ENCODE data around the gene HSPG2. TPM values are rescaled to one million over a fixed set of nuclear protein-coding genes. Genes with fewer than 3 reads are reported as not detected.
"Not testable (repeated sequence)": the region's sequence is repeated elsewhere in the genome, so short reads cannot be mapped to it uniquely, and the experiment has no call there.

The HSPG2 gene
- polyA plus RNA-seq, 2 donors = 37.6 to 55.0 TPM

DNA sequence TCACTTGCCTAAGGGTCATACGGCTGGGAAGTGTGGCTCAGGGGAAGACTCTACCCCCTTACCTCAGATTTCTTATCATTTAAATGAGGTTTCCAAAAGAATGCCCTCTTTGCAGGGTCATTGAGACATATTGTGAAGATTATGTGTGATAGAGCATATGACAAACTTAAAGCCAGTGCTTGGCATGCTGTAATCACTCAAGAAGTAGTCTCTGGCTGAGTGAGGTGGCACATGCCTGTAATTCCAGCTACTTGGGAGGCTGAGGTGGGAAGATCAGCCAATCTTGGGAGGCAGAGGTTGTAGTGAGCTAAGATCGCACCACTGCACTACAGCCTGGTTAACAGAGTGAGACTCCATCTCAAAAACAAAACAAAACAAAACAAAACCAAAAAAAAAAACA is 132.6 kb downstream of the HSPG2 start:
- Histone ChIP-seq H3K36me3 (ENCODE audit: control insufficient read depth in 2 of 2, insufficient read depth in 2 of 2, low read length in 1 of 2) (no peaks in the 10 kb centered on the region), H3K9me3 (ENCODE audit: control insufficient read depth in 2 of 2, insufficient read depth in 1 of 2, low read depth in 1 of 2, low read length in 1 of 2) (no peaks in the 10 kb centered on the region), H3K27me3 (ENCODE audit: control insufficient read depth in 1 of 2, insufficient read depth in 2 of 2, low read length in 2 of 2) (no peaks in the 10 kb centered on the region), H3K4me1 (ENCODE audit: control insufficient read depth in 2 of 2, insufficient read depth in 2 of 2, low read length in 1 of 2) (no peaks in the 10 kb centered on the region), H3K27ac (ENCODE audit: low read depth in 2 of 2, low read length in 1 of 2) (no peak overlapping the region), H3K4me3 (ENCODE audit: low read depth in 1 of 2, low read length in 2 of 2) (no peak overlapping the region)
- 87 to 88% methylated on average over 2 of the region's 2 CpGs for WGBS, 2 donors

DNA sequence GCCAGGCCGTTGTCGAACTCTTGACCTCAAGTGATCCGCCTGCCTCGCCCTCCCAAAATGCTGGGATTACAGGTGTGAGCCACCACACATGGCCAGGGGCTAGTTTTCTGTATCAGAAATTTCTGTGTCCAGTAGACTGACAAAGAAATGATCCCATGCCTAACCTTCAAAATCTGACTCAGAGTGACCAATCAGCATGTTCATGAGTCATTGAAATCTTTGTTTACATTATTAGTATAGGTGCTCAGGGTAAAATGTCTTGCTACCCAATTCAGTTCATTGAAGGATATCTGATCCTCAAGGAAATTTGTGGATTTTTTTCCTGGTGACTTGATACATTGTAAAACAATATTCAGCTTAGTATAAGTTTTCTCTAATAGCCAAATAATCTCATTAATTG is 136.0 kb downstream of the HSPG2 start:
- 90 to 92% methylated on average over 4 of the region's 4 CpGs for WGBS, 2 donors
- Histone ChIP-seq H3K36me3 (ENCODE audit: control insufficient read depth in 2 of 2, insufficient read depth in 2 of 2, low read length in 1 of 2) (no peaks in the 10 kb centered on the region), H3K9me3 (ENCODE audit: control insufficient read depth in 2 of 2, insufficient read depth in 1 of 2, low read depth in 1 of 2, low read length in 1 of 2) (no peaks in the 10 kb centered on the region), H3K27ac (ENCODE audit: low read depth in 2 of 2, low read length in 1 of 2) (no peak overlapping the region), H3K27me3 (ENCODE audit: control insufficient read depth in 1 of 2, insufficient read depth in 2 of 2, low read length in 2 of 2) (no peaks in the 10 kb centered on the region), H3K4me3 (ENCODE audit: low read depth in 1 of 2, low read length in 2 of 2) (no peak overlapping the region), H3K4me1 (ENCODE audit: control insufficient read depth in 2 of 2, insufficient read depth in 2 of 2, low read length in 1 of 2) (no peaks in the 10 kb centered on the region)

DNA sequence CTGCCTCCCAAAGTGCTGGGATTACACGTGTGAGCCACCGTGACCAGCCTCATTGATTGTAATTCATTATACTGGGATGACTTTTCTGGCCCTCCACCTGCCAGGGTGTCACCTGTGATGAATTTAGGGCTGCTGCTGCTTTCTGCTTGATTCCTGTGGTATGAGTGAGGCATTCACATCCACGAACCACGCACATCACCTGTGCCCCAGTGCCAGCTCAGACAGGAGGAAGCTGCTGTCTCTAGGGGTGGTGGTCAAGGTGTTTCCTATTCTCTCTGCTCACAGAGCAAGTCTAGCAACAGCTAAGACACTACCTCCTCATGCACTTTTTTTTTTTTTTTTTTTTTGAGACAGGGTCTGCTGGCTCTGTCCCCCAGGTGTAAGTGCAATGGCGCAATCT is 137.4 kb downstream of the HSPG2 start:
- WGBS, 2 donors = 69 to 72% methylated on average over 5 of the region's 5 CpGs
- Histone ChIP-seq H3K4me1 (ENCODE audit: control insufficient read depth in 2 of 2, insufficient read depth in 2 of 2, low read length in 1 of 2) (no peaks in the 10 kb centered on the region), H3K27me3 (ENCODE audit: control insufficient read depth in 1 of 2, insufficient read depth in 2 of 2, low read length in 2 of 2) (no peaks in the 10 kb centered on the region), H3K4me3 (ENCODE audit: low read depth in 1 of 2, low read length in 2 of 2) (no peak overlapping the region), H3K27ac (ENCODE audit: low read depth in 2 of 2, low read length in 1 of 2) (no peak overlapping the region), H3K36me3 (ENCODE audit: control insufficient read depth in 2 of 2, insufficient read depth in 2 of 2, low read length in 1 of 2) (no peaks in the 10 kb centered on the region), H3K9me3 (ENCODE audit: control insufficient read depth in 2 of 2, insufficient read depth in 1 of 2, low read depth in 1 of 2, low read length in 1 of 2) (peaks cover 0 to 2% of the 10 kb centered on the region in 2 donors)

DNA sequence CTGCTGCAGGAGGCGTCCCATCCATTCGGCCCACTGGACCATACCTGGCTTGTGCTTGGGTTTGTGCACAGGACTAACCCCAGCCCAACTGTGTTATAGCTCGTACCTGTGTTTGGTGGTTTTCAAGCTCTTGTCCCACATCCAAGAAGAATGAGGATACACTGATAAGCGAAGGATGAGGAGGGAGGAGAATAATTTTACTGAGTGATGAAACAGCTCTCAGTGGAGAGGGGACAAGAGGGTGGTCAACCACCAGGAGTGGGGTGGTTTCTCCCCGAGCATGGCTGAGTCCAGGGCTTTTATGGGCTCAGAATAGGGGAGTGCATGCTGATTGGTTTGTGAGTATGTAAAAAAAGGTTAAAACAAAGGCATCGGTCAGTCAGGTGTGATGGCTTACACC is 142.0 kb downstream of the HSPG2 start:
- H3K9me3 ChIP-seq (ENCODE audit: control insufficient read depth in 2 of 2, insufficient read depth in 1 of 2, low read depth in 1 of 2, low read length in 1 of 2) = peaks cover 0 to 4% of the 10 kb centered on the region in 2 donors
- H3K36me3 ChIP-seq (ENCODE audit: control insufficient read depth in 2 of 2, insufficient read depth in 2 of 2, low read length in 1 of 2) = no peaks in the 10 kb centered on the region
- 95 to 96% methylated on average over 6 of the region's 6 CpGs for WGBS, 2 donors
- no peak overlapping the region for H3K4me3 ChIP-seq (ENCODE audit: low read depth in 1 of 2, low read length in 2 of 2)
- no peaks in the 10 kb centered on the region for H3K27me3 ChIP-seq (ENCODE audit: control insufficient read depth in 1 of 2, insufficient read depth in 2 of 2, low read length in 2 of 2)
- no peaks in the 10 kb centered on the region for H3K4me1 ChIP-seq (ENCODE audit: control insufficient read depth in 2 of 2, insufficient read depth in 2 of 2, low read length in 1 of 2)
- H3K27ac ChIP-seq (ENCODE audit: low read depth in 2 of 2, low read length in 1 of 2) = no peak overlapping the region

DNA sequence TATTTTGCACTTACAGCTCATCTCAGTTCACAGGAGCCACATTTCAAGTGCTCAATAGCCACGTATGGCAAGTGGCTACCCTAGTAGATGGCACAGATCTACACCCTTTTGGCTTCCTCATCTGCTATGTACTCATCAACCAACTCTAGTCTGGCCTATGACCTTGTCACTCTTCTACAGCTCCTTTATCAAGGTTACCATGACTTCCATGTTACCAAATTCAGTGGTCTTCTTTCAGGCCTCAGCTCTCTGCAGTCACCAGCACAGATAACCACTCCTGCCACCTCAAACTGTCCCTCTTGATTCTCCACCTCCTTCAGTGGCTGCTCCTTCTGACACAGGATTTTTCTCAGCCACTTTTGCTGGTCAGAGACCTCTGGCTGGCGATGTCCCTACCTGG is 142.5 kb downstream of the HSPG2 start:
- Histone ChIP-seq H3K4me3 (ENCODE audit: low read depth in 1 of 2, low read length in 2 of 2) (no peak overlapping the region), H3K27ac (ENCODE audit: low read depth in 2 of 2, low read length in 1 of 2) (no peak overlapping the region), H3K9me3 (ENCODE audit: control insufficient read depth in 2 of 2, insufficient read depth in 1 of 2, low read depth in 1 of 2, low read length in 1 of 2) (peaks cover 0 to 4% of the 10 kb centered on the region in 2 donors), H3K4me1 (ENCODE audit: control insufficient read depth in 2 of 2, insufficient read depth in 2 of 2, low read length in 1 of 2) (no peaks in the 10 kb centered on the region), H3K27me3 (ENCODE audit: control insufficient read depth in 1 of 2, insufficient read depth in 2 of 2, low read length in 2 of 2) (no peaks in the 10 kb centered on the region), H3K36me3 (ENCODE audit: control insufficient read depth in 2 of 2, insufficient read depth in 2 of 2, low read length in 1 of 2) (no peaks in the 10 kb centered on the region)
- 93 to 97% methylated on average over 2 of the region's 2 CpGs for WGBS, 2 donors

DNA sequence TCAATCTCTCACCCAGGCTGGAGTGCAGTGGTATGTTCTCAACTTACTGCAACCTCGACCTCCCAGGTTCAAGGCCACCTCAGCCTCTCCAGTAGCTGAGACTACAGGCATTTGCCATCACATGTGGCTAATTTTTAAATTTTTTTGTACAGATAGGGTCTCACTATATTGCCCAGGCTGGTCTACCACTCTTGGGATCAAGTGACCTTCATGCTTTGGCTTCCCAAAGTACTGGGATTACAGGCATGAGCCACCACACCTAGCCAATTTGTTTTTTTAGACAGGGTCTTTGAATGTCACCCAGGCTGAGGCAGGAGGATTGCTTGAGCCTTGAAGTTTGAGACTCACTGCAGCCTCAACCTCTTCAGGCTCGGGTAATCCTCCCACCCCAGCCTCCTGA is 144.0 kb downstream of the HSPG2 start:
- Histone ChIP-seq H3K27ac (ENCODE audit: low read depth in 2 of 2, low read length in 1 of 2) (no peak overlapping the region), H3K36me3 (ENCODE audit: control insufficient read depth in 2 of 2, insufficient read depth in 2 of 2, low read length in 1 of 2) (no peaks in the 10 kb centered on the region), H3K4me1 (ENCODE audit: control insufficient read depth in 2 of 2, insufficient read depth in 2 of 2, low read length in 1 of 2) (no peaks in the 10 kb centered on the region), H3K9me3 (ENCODE audit: control insufficient read depth in 2 of 2, insufficient read depth in 1 of 2, low read depth in 1 of 2, low read length in 1 of 2) (peaks cover 0 to 4% of the 10 kb centered on the region in 2 donors), H3K4me3 (ENCODE audit: low read depth in 1 of 2, low read length in 2 of 2) (no peak overlapping the region), H3K27me3 (ENCODE audit: control insufficient read depth in 1 of 2, insufficient read depth in 2 of 2, low read length in 2 of 2) (no peaks in the 10 kb centered on the region)
- WGBS, 2 donors = 81 to 86% methylated on average over 2 of the region's 2 CpGs

DNA sequence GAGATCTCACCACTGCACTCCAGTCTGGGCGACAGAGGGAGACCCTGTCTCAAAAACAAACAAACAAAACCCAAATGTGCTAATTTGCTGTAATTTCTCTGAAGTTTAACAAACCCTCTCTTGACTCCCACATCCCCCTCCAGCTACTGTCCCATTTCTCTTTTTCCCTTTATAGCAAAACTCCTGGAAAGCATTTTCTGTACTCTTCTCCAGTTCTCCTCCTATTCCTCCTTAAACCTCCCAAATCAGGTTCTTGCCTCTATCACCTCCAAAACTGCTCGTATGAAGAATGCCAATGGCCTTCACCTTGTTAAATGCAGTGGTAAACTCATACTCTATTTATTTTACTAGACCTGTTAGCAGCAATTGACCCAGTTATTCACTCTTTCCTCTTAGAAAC is 150.5 kb downstream of the HSPG2 start:
- 77 to 88% methylated on average over 2 of the region's 2 CpGs for WGBS, 2 donors
- H3K27me3 ChIP-seq (ENCODE audit: control insufficient read depth in 1 of 2, insufficient read depth in 2 of 2, low read length in 2 of 2) = no peaks in the 10 kb centered on the region
- H3K36me3 ChIP-seq (ENCODE audit: control insufficient read depth in 2 of 2, insufficient read depth in 2 of 2, low read length in 1 of 2) = no peaks in the 10 kb centered on the region
- H3K9me3 ChIP-seq (ENCODE audit: control insufficient read depth in 2 of 2, insufficient read depth in 1 of 2, low read depth in 1 of 2, low read length in 1 of 2) = no peaks in the 10 kb centered on the region
- H3K27ac ChIP-seq (ENCODE audit: low read depth in 2 of 2, low read length in 1 of 2) = no peak overlapping the region
- no peak overlapping the region for H3K4me3 ChIP-seq (ENCODE audit: low read depth in 1 of 2, low read length in 2 of 2)
- no peaks in the 10 kb centered on the region for H3K4me1 ChIP-seq (ENCODE audit: control insufficient read depth in 2 of 2, insufficient read depth in 2 of 2, low read length in 1 of 2)

DNA sequence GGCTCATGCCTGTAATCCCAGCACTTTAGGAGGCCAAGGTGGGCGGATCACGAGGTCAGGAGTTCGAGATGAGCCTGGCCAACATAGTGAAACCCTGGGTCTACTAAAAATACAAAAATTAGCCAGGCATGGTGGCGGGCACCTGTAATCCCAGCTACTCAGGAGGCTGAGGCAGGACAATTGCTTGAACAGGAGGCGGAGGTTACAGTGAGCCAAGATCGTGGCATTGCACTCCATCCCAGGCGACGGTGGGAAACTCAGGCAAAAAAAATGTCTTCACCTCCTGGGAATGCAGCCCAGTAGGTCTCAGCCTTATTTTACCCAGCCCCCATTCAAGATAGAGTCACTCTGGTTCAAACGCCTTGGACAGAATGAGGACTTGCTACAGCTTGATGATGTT is 151.3 kb downstream of the HSPG2 start:
- not testable (repeated sequence) for H3K4me1 ChIP-seq (ENCODE audit: control insufficient read depth in 2 of 2, insufficient read depth in 2 of 2, low read length in 1 of 2); H3K27me3 ChIP-seq (ENCODE audit: control insufficient read depth in 1 of 2, insufficient read depth in 2 of 2, low read length in 2 of 2); H3K4me3 ChIP-seq (ENCODE audit: low read depth in 1 of 2, low read length in 2 of 2); H3K9me3 ChIP-seq (ENCODE audit: control insufficient read depth in 2 of 2, insufficient read depth in 1 of 2, low read depth in 1 of 2, low read length in 1 of 2); H3K27ac ChIP-seq (ENCODE audit: low read depth in 2 of 2, low read length in 1 of 2); H3K36me3 ChIP-seq (ENCODE audit: control insufficient read depth in 2 of 2, insufficient read depth in 2 of 2, low read length in 1 of 2)
- 89 to 90% methylated on average over 9 of the region's 9 CpGs for WGBS, 2 donors

DNA sequence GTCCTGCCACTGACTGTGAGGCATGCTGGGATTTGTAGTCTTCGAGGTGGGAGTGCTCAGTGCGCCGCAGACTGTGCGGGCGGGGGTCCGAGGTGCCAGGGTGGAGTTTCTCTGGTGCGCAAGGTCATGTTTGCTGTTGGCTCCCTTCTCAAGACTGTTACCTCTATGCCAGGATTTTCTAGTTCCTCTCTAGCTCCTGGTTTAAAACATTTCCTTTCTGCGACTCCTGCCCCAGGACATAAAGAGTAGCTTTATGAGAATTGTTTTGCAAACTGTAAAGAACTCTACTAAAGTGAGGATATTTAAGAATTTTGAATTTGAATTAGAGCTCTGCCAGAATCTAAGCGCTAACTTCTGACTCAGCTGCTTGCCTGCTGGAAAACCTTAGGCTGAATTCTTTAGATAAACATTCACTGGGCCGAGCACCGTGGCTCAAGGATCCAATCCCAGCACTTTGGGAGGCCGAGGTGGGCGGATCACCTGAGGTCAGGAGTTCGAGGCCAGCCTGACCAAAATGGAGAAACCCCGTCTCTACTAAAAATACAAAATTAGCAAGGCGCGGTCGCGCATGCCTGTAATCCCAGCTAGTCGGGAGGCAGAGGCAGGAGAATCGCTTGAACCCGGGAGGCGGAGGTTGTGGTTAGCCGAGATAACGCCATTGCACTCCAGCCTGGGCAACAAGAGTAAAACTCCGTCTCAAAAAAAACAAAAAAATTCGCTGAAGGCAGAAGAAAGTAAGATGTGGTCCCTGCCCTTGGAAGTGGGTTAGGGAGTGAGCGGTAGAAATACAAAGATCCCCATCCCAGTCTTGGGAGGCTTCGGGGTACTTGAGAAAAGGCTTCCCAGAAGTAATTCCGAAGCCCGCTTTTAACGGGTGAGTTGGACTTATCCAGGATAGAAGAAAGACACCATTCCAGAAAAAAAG is 153.2 kb downstream of the HSPG2 start:
- Histone ChIP-seq H3K27ac (ENCODE audit: low read depth in 2 of 2, low read length in 1 of 2) (peak overlapping the region; percentile 100), H3K4me3 (ENCODE audit: low read depth in 1 of 2, low read length in 2 of 2) (peak overlapping the region; percentile 77 to 88), H3K4me1 (ENCODE audit: control insufficient read depth in 2 of 2, insufficient read depth in 2 of 2, low read length in 1 of 2) (no peaks in the 10 kb centered on the region), H3K36me3 (ENCODE audit: control insufficient read depth in 2 of 2, insufficient read depth in 2 of 2, low read length in 1 of 2) (no peaks in the 10 kb centered on the region), H3K27me3 (ENCODE audit: control insufficient read depth in 1 of 2, insufficient read depth in 2 of 2, low read length in 2 of 2) (no peaks in the 10 kb centered on the region), H3K9me3 (ENCODE audit: control insufficient read depth in 2 of 2, insufficient read depth in 1 of 2, low read depth in 1 of 2, low read length in 1 of 2) (no peaks in the 10 kb centered on the region)
- WGBS, 2 donors = 41 to 46% methylated on average over 32 of the region's 32 CpGs

Measured in esophagus (tissue), 2 donors.